GM12872 (cell line): ENCODE data around the gene RIMBP3B.
"Not testable (repeated sequence)": the region's sequence is repeated elsewhere in the genome, so short reads cannot be mapped to it uniquely, and the experiment has no call there.

Source experiments
- CTCF ChIP-seq: IDR thresholded peaks from 3 replicates; pipeline ENCODE4 v1.5.1; 2011; ENCODE audit warnings: low read depth, mild to moderate bottlenecking, low read length, moderate library complexity; ENCODE audit not compliant: insufficient read depth

The RIMBP3B gene

GRCh38 chr22:21383701-21384467 is at the start of gene RIMBP3B:
RIMBP3B (plus strand) TSS chr22:21383751; CDS start chr22:21383859, 108 bp downstream.
- not testable (repeated sequence) for TF ChIP-seq CTCF

- not testable (repeated sequence) for TF ChIP-seq CTCF
Measured at GRCh38 chr22:21417227-21417746, 33.7 kb downstream of the RIMBP3B start, which contains the start of gene HIC2. HIC2 (plus strand) TSS chr22:21417371; CDS start chr22:21442832, 25,461 bp downstream.
